IMR-90 (cell line): ENCODE measurements around the gene RALGAPA1. TPM values are rescaled to one million over a fixed set of nuclear protein-coding genes. Genes with fewer than 3 reads are reported as not detected.

Source experiments
- ATAC-seq: fragments of 200-7000 bp; cut with Tn5 transposase; 2 replicates; pipeline ENCODE4 v1.9.1; 2020; ENCODE audit warnings: low read depth, mild to moderate bottlenecking, moderate library complexity
- BruUV-seq: library from RNA; stranded (reverse); fragments of 400-500 nt; replicated peaks from 2 replicates; lab custom pipeline; 2021; lab: Mats Ljungman, UMichigan
- CTCF ChIA-PET: fragments of 300-600 bp; formaldehyde crosslinking; extraction: SDS; loops from one replicate; lab custom pipeline; 2021; ENCODE audit warnings: antibody characterized with exemption; lab: Yijun Ruan, JAX
- POLR2A ChIA-PET: fragments of 300-600 bp; sonication (Branson Sonifier 250); formaldehyde crosslinking; loops from one replicate; lab custom pipeline; 2022; ENCODE audit warnings: antibody characterized with exemption; ENCODE audit not compliant: unreplicated experiment; lab: Charles Lee
- DNase-seq: peaks from one replicate; pipeline ENCODE4 v3.0.0; 2013
- H2AFZ ChIP-seq: replicated peaks from 2 replicates; pipeline ENCODE3; 2013; ENCODE audit warnings: low read length, mild to moderate bottlenecking; ENCODE audit not compliant: poor library complexity
- H2AK5ac ChIP-seq: 2 replicates; pipeline ENCODE4 v1.6.1; 2013; ENCODE audit warnings: low read depth, low read length, inconsistent platforms
- H2AK9ac ChIP-seq: replicated peaks from 2 replicates; pipeline ENCODE3; 2013; ENCODE audit warnings: mild to moderate bottlenecking, low read depth, low read length, moderate library complexity; ENCODE audit not compliant: poor library complexity
- H2BK120ac ChIP-seq: 2 replicates; pipeline ENCODE4 v1.6.1; 2013; ENCODE audit warnings: low read depth, low read length, inconsistent platforms
- H2BK15ac ChIP-seq: 3 replicates; pipeline ENCODE4 v1.6.1; 2013; ENCODE audit warnings: low read depth, low read length, inconsistent platforms
- H2BK20ac ChIP-seq: 2 replicates; pipeline ENCODE4 v1.6.1; 2013; ENCODE audit warnings: low read depth, mild to moderate bottlenecking, inconsistent platforms, low read length, moderate library complexity
- H2BK5ac ChIP-seq: 2 replicates; pipeline ENCODE4 v1.6.1; 2013; ENCODE audit warnings: mild to moderate bottlenecking, low read depth, low read length, inconsistent platforms; ENCODE audit not compliant: poor library complexity, severe bottlenecking
- H3K14ac ChIP-seq: replicated peaks from 2 replicates; pipeline ENCODE4 v1.6.1; 2013; ENCODE audit warnings: low read depth, low read length, inconsistent platforms
- H3K18ac ChIP-seq: 2 replicates; pipeline ENCODE4 v1.6.1; 2013; ENCODE audit warnings: low read depth, low read length, control low read depth
- H3K23ac ChIP-seq: 2 replicates; pipeline ENCODE4 v1.6.1; 2013; ENCODE audit warnings: low read depth, low read length, inconsistent platforms
- H3K27ac ChIP-seq: 2 replicates; pipeline ENCODE4 v1.5.1; 2013; ENCODE audit warnings: mild to moderate bottlenecking, control low read depth, low read length; ENCODE audit not compliant: insufficient read depth
- H3K27me3 ChIP-seq: 2 replicates; pipeline ENCODE4 v1.6.1; 2013; ENCODE audit warnings: low read length; ENCODE audit not compliant: control insufficient read depth, insufficient read depth
- H3K36me3 ChIP-seq: 2 replicates; pipeline ENCODE4 v1.6.1; 2013; ENCODE audit warnings: low read length, mixed read lengths; ENCODE audit not compliant: control insufficient read depth, insufficient read depth
- H3K4ac ChIP-seq: 2 replicates; pipeline ENCODE4 v1.6.1; 2013; ENCODE audit warnings: low read depth, low read length, inconsistent platforms
- H3K4me1 ChIP-seq: 2 replicates; pipeline ENCODE4 v1.6.1; 2013; ENCODE audit warnings: low read length, mixed read lengths; ENCODE audit not compliant: control insufficient read depth, insufficient read depth
- H3K4me2 ChIP-seq: 2 replicates; pipeline ENCODE4 v1.6.1; 2013; ENCODE audit warnings: low read depth, mild to moderate bottlenecking, control low read depth, low read length, moderate library complexity
- H3K4me3 ChIP-seq: 2 replicates; pipeline ENCODE4 v1.5.1; 2013; ENCODE audit warnings: low read depth, mild to moderate bottlenecking, control low read depth, low read length, moderate library complexity; ENCODE audit not compliant: insufficient read depth
- H3K56ac ChIP-seq: 2 replicates; pipeline ENCODE4 v1.6.1; 2013; ENCODE audit warnings: low read length, inconsistent platforms; ENCODE audit not compliant: insufficient read depth; ENCODE audit errors: extremely low read depth
- H3K79me1 ChIP-seq, 2 experiments: 2 replicates each; pipeline ENCODE4 v1.6.1; 2013; ENCODE audit warnings: low read length in 2 of 2, inconsistent platforms in 1 of 2, low read depth in 1 of 2
- H3K9ac ChIP-seq: 2 replicates; pipeline ENCODE4 v1.6.1; 2013; ENCODE audit warnings: low read depth, low read length, control low read depth
- H3K9me1 ChIP-seq: 2 replicates; pipeline ENCODE4 v1.6.1; 2013; ENCODE audit warnings: low read length, inconsistent platforms; ENCODE audit not compliant: insufficient read depth
- H3K9me3 ChIP-seq: 2 replicates; pipeline ENCODE4 v1.6.1; 2013; ENCODE audit warnings: low read length; ENCODE audit not compliant: control insufficient read depth, insufficient read depth
- H4K20me1 ChIP-seq: 2 replicates; pipeline ENCODE4 v1.6.1; 2013; ENCODE audit warnings: low read length, inconsistent platforms; ENCODE audit not compliant: insufficient read depth
- H4K5ac ChIP-seq: 2 replicates; pipeline ENCODE4 v1.6.1; 2013; ENCODE audit warnings: mild to moderate bottlenecking, low read depth, low read length, control low read depth
- H4K8ac ChIP-seq, 2 experiments: 2 replicates each; pipeline ENCODE4 v1.6.1; 2013; ENCODE audit warnings: low read depth in 2 of 2, low read length in 2 of 2, control low read depth in 1 of 2, inconsistent platforms in 1 of 2
- H4K91ac ChIP-seq: 2 replicates; pipeline ENCODE4 v1.6.1; 2013; ENCODE audit warnings: low read depth, low read length, inconsistent platforms; ENCODE audit not compliant: insufficient read depth
- BHLHE40 ChIP-seq: fragments of 150-350 bp; IDR thresholded peaks from 2 replicates; pipeline ENCODE4 v1.6.1; 2016; ENCODE audit warnings: mild to moderate bottlenecking, low read depth, low read length
- CEBPB ChIP-seq: IDR thresholded peaks from 2 replicates; pipeline ENCODE4 v1.6.1; 2012; ENCODE audit warnings: low read depth, low read length, improper control_type of control experiment
- CHD1 ChIP-seq: IDR thresholded peaks from 2 replicates; pipeline ENCODE4 v1.6.1; 2012; ENCODE audit warnings: low read depth, low read length, improper control_type of control experiment
- FOS ChIP-seq: fragments of 150-350 bp; IDR thresholded peaks from 2 replicates; pipeline ENCODE4 v1.6.1; 2016; ENCODE audit warnings: low read depth, low read length
- MAFK ChIP-seq: IDR thresholded peaks from 2 replicates; pipeline ENCODE4 v1.6.1; 2012; ENCODE audit warnings: low read depth, low read length, improper control_type of control experiment
- MAZ ChIP-seq: IDR thresholded peaks from 2 replicates; pipeline ENCODE4 v1.6.1; 2012; ENCODE audit warnings: low read depth, mild to moderate bottlenecking, low read length, improper control_type of control experiment, moderate library complexity, borderline replicate concordance
- MXI1 ChIP-seq: IDR thresholded peaks from 2 replicates; pipeline ENCODE4 v1.6.1; 2012; ENCODE audit warnings: low read depth, mild to moderate bottlenecking, low read length, moderate library complexity, borderline replicate concordance
- NFE2L2 ChIP-seq: fragments of 150-350 bp; IDR thresholded peaks from 2 replicates; pipeline ENCODE4 v1.6.1; 2016; ENCODE audit warnings: low read depth, mild to moderate bottlenecking, low read length
- POLR2A ChIP-seq: IDR thresholded peaks from 2 replicates; pipeline ENCODE4 v1.6.1; 2012; ENCODE audit warnings: mild to moderate bottlenecking, low read depth, low read length
- RAD21 ChIP-seq: IDR thresholded peaks from 2 replicates; pipeline ENCODE4 v1.6.1; 2012; ENCODE audit warnings: low read length, improper control_type of control experiment
- RCOR1 ChIP-seq: IDR thresholded peaks from 2 replicates; pipeline ENCODE4 v1.6.1; 2012; ENCODE audit warnings: mild to moderate bottlenecking, low read length, improper control_type of control experiment; ENCODE audit not compliant: insufficient replicate concordance
- RFX5 ChIP-seq: IDR thresholded peaks from 2 replicates; pipeline ENCODE4 v1.8.0; 2012; ENCODE audit warnings: low read depth, mild to moderate bottlenecking, low read length, moderate library complexity
- SMC3 ChIP-seq: fragments of 150-350 bp; IDR thresholded peaks from 2 replicates; pipeline ENCODE4 v1.6.1; 2016; ENCODE audit warnings: low read depth, mild to moderate bottlenecking, antibody characterized with exemption, low read length, moderate library complexity
- WGBS, 2 experiments: methylation state at CpG; one replicate each; pipeline versions ENCODE4 v1.1.5 to v1.1.7; 2013; ENCODE audit warnings: missing lambda C conversion rate in 2 of 2; ENCODE audit not compliant: insufficient read length in 1 of 2; ENCODE audit errors: extremely low coverage in 2 of 2; 5-methylcytosine and 5-hydroxymethylcytosine counted together
- dilution Hi-C: fragments of 300-500 bp; cut with HindIII; formaldehyde crosslinking; loops from one replicate; pipeline ENCODE4 v1.14.3; 2018; ENCODE audit warnings: low sequenced_read_pairs; ENCODE audit not compliant: unreplicated experiment
- in situ Hi-C: fragments of 300-500 bp; cut with MboI; formaldehyde crosslinking; loops from 3 replicates; pipeline ENCODE4 v1.14.3; 2019; ENCODE audit warnings: low sequenced_read_pairs, inconsistent platforms, mixed read lengths
- intact Hi-C: fragments of 100-400 bp; cut with micrococcal nuclease; formaldehyde crosslinking; loops from 2 replicates; pipeline ENCODE4 v1.10.0; 2022
- polyA plus RNA-seq, 3 experiments: library from polyadenylated mRNA; depleted of rRNA; stranded (reverse); fragments of >200 nt; gene quantifications; 2 replicates each; pipeline ENCODE4 v1.2.3, GENCODE V29; 2012; ENCODE audit warnings: low replicate concordance in 1 of 3
- total RNA-seq: library from RNA; depleted of rRNA; stranded (reverse); fragments of >200 nt; gene quantifications from 2 replicates; pipeline ENCODE4 v1.2.3, GENCODE V29; 2012
- TF ChIP-seq, protein P1 (sequence below): fragments of 150-350 bp; IDR thresholded peaks from 2 replicates; pipeline ENCODE4 v1.6.1; 2016; ENCODE audit warnings: low read depth, mild to moderate bottlenecking, low read length, moderate library complexity, borderline replicate concordance
- TF ChIP-seq, protein P2 (sequence below): fragments of 150-350 bp; IDR thresholded peaks from 2 replicates; pipeline ENCODE4 v1.6.1; 2017; ENCODE audit warnings: mild to moderate bottlenecking, antibody characterized with exemption, low read length, low read depth
- TF ChIP-seq, protein P3 (sequence below): conservative IDR thresholded peaks from 2 replicates; pipeline ENCODE4 v1.5.1; 2012; ENCODE audit warnings: mild to moderate bottlenecking, low read depth, low read length, improper control_type of control experiment

The RALGAPA1 gene
- total and polyA plus RNA-seq, 2 of the 4 experiments (the other 2 are of a cell fraction) = 5.1 to 25.6 TPM

DNA sequence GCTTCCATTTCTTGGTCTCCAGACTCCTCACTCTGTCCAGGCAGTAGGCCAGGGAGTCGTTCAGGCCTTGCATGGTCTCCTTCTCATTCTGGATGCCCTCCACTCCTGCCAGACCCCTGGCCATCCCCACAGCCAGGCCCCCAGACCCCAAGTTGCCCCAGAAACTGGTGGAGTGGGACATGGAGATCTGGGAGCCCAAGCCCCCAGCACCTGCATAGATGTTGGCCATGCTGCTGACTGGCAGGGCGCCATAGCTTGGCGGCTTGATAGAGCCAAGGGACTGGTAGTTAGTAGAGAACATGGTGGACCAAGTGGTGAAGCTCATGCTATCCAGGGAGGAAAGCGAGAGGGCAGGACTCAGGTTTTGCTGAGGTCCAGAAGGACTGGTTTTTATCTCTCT is 296.3 kb downstream of the RALGAPA1 start:
- Histone ChIP-seq H3K18ac (no peak overlapping the region), H3K4ac (no peak overlapping the region), H3K79me1 (no peaks in the 10 kb centered on the region), H2BK120ac (no peak overlapping the region), H3K23ac (no peak overlapping the region), H3K9me3 (no peaks in the 10 kb centered on the region), H3K27me3 (no peaks in the 10 kb centered on the region; the same call in 1 of the 2 replicates), H3K56ac (no peak overlapping the region), H3K9me1 (no peaks in the 10 kb centered on the region), H4K8ac (no peak overlapping the region), H2BK20ac (no peak overlapping the region), H3K4me1 (no peaks in the 10 kb centered on the region), H2BK5ac (no peak overlapping the region), H2AK9ac (no peak overlapping the region), H3K4me2 (no peak overlapping the region), H3K36me3 (no peaks in the 10 kb centered on the region), H4K91ac (no peak overlapping the region), H3K9ac (no peak overlapping the region), H2AFZ (no peak overlapping the region), H4K20me1 (no peaks in the 10 kb centered on the region), H2AK5ac (no peak overlapping the region), H3K27ac (no peak overlapping the region), H2BK15ac (no peak overlapping the region), H3K14ac (no peak overlapping the region), H3K4me3 (no peak overlapping the region), H4K5ac (no peak overlapping the region)
- ChIA-PET POLR2A (no interaction called here), CTCF (no interaction called here)
- BruUV-seq = no TSS peak
- TF ChIP-seq MAZ (no peak), SMC3 (no peak), MXI1 (no peak), RCOR1 (no peak), CHD1 (no peak), RAD21 (no peak), CEBPB (no peak), BHLHE40 (no peak), POLR2A (no peak), NFE2L2 (no peak), MAFK (no peak), FOS (no peak), RFX5 (no peak)
- TF ChIP-seq, protein P1, sequence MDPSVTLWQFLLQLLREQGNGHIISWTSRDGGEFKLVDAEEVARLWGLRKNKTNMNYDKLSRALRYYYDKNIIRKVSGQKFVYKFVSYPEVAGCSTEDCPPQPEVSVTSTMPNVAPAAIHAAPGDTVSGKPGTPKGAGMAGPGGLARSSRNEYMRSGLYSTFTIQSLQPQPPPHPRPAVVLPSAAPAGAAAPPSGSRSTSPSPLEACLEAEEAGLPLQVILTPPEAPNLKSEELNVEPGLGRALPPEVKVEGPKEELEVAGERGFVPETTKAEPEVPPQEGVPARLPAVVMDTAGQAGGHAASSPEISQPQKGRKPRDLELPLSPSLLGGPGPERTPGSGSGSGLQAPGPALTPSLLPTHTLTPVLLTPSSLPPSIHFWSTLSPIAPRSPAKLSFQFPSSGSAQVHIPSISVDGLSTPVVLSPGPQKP = no peak
- TF ChIP-seq, protein P2, sequence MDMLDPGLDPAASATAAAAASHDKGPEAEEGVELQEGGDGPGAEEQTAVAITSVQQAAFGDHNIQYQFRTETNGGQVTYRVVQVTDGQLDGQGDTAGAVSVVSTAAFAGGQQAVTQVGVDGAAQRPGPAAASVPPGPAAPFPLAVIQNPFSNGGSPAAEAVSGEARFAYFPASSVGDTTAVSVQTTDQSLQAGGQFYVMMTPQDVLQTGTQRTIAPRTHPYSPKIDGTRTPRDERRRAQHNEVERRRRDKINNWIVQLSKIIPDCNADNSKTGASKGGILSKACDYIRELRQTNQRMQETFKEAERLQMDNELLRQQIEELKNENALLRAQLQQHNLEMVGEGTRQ = no peak
- TF ChIP-seq, protein P3, sequence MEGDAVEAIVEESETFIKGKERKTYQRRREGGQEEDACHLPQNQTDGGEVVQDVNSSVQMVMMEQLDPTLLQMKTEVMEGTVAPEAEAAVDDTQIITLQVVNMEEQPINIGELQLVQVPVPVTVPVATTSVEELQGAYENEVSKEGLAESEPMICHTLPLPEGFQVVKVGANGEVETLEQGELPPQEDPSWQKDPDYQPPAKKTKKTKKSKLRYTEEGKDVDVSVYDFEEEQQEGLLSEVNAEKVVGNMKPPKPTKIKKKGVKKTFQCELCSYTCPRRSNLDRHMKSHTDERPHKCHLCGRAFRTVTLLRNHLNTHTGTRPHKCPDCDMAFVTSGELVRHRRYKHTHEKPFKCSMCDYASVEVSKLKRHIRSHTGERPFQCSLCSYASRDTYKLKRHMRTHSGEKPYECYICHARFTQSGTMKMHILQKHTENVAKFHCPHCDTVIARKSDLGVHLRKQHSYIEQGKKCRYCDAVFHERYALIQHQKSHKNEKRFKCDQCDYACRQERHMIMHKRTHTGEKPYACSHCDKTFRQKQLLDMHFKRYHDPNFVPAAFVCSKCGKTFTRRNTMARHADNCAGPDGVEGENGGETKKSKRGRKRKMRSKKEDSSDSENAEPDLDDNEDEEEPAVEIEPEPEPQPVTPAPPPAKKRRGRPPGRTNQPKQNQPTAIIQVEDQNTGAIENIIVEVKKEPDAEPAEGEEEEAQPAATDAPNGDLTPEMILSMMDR = no peak
- DNase-seq (no peak), ATAC-seq (no peak)
- intact Hi-C loops (no loop called here), in situ Hi-C loops (no loop called here), dilution Hi-C loops (no loop called here)
- WGBS, 2 experiments = 100% methylated on average over 1 of the region's 4 CpGs; no CpG with 5 or more reads in 1 of the 2 experiments
